ENCODE measurements around the gene ENPP7. TPM values are rescaled to one million over a fixed set of nuclear protein-coding genes. Genes with fewer than 3 reads are reported as not detected.

Gene ENPP7
- total RNA-seq, 4 donors from 2014 or later: not detected

DNA sequence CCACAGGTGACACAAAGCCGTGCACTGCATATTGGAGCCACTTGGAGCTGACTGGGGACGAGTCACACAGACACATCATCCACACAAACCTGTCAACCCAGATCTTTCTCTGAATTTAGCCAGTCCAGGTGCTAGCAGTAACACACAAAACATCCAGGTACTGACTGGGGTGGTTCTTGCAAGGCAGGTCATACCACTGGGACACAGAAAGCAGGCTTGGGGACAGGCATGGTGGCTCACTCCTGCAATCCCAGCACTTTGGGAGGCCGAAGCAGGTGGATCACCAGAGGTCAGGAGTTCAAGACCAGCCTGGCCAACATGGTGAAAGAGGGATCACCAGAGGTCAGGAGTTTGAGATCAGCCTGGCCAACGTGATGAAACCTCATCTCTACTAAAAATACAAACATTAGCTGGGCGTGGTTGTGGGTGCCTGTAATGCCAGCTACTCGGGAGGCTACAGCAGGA, 14.9 kb downstream of the ENPP7 start:
- Histone ChIP-seq H3K9me3 (no peaks in the 10 kb centered on the region), H3K4me1 (peaks cover 14 to 29% (median 28%) of the 10 kb centered on the region in 4 donors), H3K27me3 (peaks cover 0 to 80% (median 49%) of the 10 kb centered on the region in 4 donors), H3K36me3 (no peaks in the 10 kb centered on the region), H3K27ac (replicated peaks in 1 of 4) (no peak overlapping the region), H3K4me3 (no peak overlapping the region)
- intact Hi-C loops (cut with DNase I): no loop called here
- WGBS: 55% methylated on average over 5 of the region's 6 CpGs
- TF ChIP-seq POLR2A (IDR thresholded peaks at IDR 0.05; ENCODE audit: low read depth) (no peak), EP300 (IDR thresholded peaks at IDR 0.05) (no peak), POLR2AphosphoS5 (IDR thresholded peaks at IDR 0.05) (no peak)
- TF ChIP-seq, protein P1, sequence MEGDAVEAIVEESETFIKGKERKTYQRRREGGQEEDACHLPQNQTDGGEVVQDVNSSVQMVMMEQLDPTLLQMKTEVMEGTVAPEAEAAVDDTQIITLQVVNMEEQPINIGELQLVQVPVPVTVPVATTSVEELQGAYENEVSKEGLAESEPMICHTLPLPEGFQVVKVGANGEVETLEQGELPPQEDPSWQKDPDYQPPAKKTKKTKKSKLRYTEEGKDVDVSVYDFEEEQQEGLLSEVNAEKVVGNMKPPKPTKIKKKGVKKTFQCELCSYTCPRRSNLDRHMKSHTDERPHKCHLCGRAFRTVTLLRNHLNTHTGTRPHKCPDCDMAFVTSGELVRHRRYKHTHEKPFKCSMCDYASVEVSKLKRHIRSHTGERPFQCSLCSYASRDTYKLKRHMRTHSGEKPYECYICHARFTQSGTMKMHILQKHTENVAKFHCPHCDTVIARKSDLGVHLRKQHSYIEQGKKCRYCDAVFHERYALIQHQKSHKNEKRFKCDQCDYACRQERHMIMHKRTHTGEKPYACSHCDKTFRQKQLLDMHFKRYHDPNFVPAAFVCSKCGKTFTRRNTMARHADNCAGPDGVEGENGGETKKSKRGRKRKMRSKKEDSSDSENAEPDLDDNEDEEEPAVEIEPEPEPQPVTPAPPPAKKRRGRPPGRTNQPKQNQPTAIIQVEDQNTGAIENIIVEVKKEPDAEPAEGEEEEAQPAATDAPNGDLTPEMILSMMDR (IDR thresholded peaks at IDR 0.05): no peak
- DNase-seq (ENCODE audit: extremely low spot score): no peak

- no peak for TF ChIP-seq POLR2AphosphoS5 (IDR thresholded peaks at IDR 0.05)
- TF ChIP-seq, protein P1 (IDR thresholded peaks at IDR 0.05): no peak
- TF ChIP-seq EP300 (IDR thresholded peaks at IDR 0.05): no peak
- TF ChIP-seq POLR2A (IDR thresholded peaks at IDR 0.05; ENCODE audit: low read depth): no peak
- DNase-seq (ENCODE audit: extremely low spot score): no peak
- Histone ChIP-seq H3K4me3 (no peak overlapping the region), H3K27me3 (peaks cover 0 to 80% (median 49%) of the 10 kb centered on the region in 4 donors), H3K27ac (replicated peaks in 1 of 4) (no peak overlapping the region), H3K4me1 (peaks cover 9 to 22% (median 21%) of the 10 kb centered on the region in 4 donors), H3K9me3 (no peaks in the 10 kb centered on the region), H3K36me3 (no peaks in the 10 kb centered on the region)
- intact Hi-C loops (cut with DNase I): no loop called here
- 13% methylated on average over 6 of the region's 22 CpGs for WGBS
Measured at GRCh38 chr17:79746889-79747507, 16.3 kb downstream of the ENPP7 start.

DNA sequence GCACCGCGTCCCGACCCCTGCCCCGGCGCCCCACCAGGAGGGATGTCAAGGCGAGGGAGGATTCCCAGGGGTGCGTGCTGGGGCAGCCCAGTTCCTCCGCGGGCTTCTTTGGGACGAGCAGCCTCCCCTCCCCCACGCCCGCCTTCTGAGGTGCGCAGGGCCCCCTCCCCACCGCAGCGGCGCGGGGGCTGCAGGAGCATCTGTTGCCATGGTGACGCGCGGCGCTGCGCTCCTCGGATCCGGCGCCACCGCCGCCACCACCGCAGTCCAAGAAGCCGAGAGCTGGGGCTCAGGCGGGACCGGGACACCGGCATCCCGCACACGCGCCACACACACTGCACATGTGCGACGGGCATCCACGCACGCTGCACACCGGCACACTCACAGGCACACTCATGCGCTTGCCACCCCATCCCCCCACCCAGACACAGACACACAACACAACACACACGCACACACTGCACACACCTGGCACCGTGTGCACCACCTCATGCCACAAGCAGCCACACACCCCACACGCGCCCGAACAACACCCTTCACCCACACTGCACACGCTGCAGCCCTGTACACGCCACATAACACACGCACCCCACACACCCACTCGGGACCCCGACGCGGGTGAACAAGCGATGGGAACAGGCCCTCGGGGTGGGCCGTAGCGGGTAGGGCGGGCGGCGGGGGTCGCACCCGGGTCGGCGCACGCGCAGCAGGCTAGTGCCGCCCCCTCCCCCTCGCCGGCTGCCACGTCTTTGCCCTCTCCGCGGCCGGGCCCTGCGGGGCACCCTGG, 17.0 kb downstream of the ENPP7 start:
- 4% methylated on average over 20 of the region's 74 CpGs for WGBS

DNA sequence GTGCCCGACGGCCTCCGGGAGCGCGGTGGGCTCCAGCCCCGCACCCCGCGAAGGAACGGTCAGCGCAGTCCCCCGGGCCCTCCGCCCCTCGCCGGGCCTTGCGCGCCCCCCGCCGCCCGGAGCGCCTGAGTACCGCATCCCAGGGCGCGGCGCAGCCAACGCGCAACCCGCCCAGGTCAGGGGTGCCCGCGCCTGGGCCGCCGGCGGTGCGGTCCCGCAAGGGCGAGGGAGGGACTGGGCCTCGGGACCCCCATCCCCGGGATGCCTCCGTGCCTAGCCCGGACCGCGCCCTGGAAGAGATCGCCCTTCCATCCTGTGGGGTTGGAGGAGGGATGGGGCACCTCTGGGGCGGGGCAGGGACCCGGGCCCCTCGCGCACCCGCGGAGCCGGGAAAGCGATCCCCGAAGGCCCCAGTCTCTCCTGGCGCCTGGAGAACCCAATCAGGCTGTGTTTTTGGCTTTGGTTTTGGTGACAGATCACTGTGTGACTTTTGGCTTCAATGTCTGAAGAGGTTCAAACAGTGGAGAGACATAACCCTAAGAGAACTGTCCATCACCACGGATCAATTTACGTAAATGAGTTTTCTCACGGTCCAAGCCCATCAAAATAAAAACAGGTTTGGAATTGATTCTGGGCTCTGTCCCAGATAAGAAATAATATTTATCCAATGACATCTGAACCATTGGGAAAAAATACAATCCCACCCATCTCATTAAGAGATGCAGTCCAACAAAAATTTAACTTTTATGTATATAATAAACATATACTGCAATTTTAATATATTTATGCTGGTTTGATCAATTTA, 17.8 kb downstream of the ENPP7 start:
- peaks cover 5 to 18% (median 17%) of the 10 kb centered on the region in 4 donors for H3K4me1 ChIP-seq
- TF ChIP-seq POLR2AphosphoS5 (IDR thresholded peaks at IDR 0.05): no peak
- no peak for TF ChIP-seq EP300 (IDR thresholded peaks at IDR 0.05)
- no peak overlapping the region for H3K4me3 ChIP-seq
- WGBS: 38% methylated on average over 3 of the region's 55 CpGs
- H3K27me3 ChIP-seq: peaks cover 0 to 82% (median 49%) of the 10 kb centered on the region in 4 donors
- no peak overlapping the region for H3K27ac ChIP-seq (replicated peaks in 1 of 4)
- intact Hi-C loops (cut with DNase I): no loop called here
- no peaks in the 10 kb centered on the region for H3K9me3 ChIP-seq
- no peak for DNase-seq (ENCODE audit: extremely low spot score)
- no peaks in the 10 kb centered on the region for H3K36me3 ChIP-seq

More for the DNA sequence above, 17.0 kb downstream of the ENPP7 start:
- Histone ChIP-seq H3K27ac (replicated peaks in 1 of 4) (no peak overlapping the region), H3K27me3 (peaks cover 0 to 80% (median 49%) of the 10 kb centered on the region in 4 donors), H3K36me3 (no peaks in the 10 kb centered on the region), H3K9me3 (no peaks in the 10 kb centered on the region), H3K4me1 (peaks cover 5 to 18% (median 17%) of the 10 kb centered on the region in 4 donors), H3K4me3 (no peak overlapping the region)
- DNase-seq (ENCODE audit: extremely low spot score): no peak
- intact Hi-C loops (cut with DNase I): no loop called here
- TF ChIP-seq, protein P1 (IDR thresholded peaks at IDR 0.05): no peak
- TF ChIP-seq POLR2AphosphoS5 (IDR thresholded peaks at IDR 0.05) (no peak), EP300 (IDR thresholded peaks at IDR 0.05) (no peak), POLR2A (IDR thresholded peaks at IDR 0.05; ENCODE audit: low read depth) (no peak)
